Measurements from ENCODE around the gene SMIM29.
A peak's percentile ranks its signal among the peaks of the same experiment; 100 is the strongest.

Gene SMIM29

GRCh38 chr6:34223956-34224940 lies 24.6 kb downstream of the SMIM29 start:
- peak; percentile 95 for DNase-seq

- DNase-seq: no peak
Measured at GRCh38 chr6:34223381-34223955, 25.3 kb downstream of the SMIM29 start.

GRCh38 chr6:34218691-34219090 lies 30.1 kb downstream of the SMIM29 start:
- DNase-seq: no peak

GRCh38 chr6:34213772-34214171 lies 35.0 kb downstream of the SMIM29 start:
- DNase-seq: no peak

- DNase-seq: no peak
Measured at GRCh38 chr6:34207695-34208443, 40.9 kb downstream of the SMIM29 start.

GRCh38 chr6:34206726-34207125 lies 42.1 kb downstream of the SMIM29 start:
- DNase-seq: no peak

- DNase-seq: no peak
Measured at GRCh38 chr6:34205916-34206315, 42.9 kb downstream of the SMIM29 start.

- no peak for DNase-seq
Measured at GRCh38 chr6:34205466-34205865, 43.3 kb downstream of the SMIM29 start.

GRCh38 chr6:34204693-34205092 lies 44.1 kb downstream of the SMIM29 start:
- DNase-seq: no peak

GRCh38 chr6:34202329-34203201 lies 46.2 kb downstream of the SMIM29 start:
- no peak for DNase-seq

GRCh38 chr6:34201455-34202107 lies 47.2 kb downstream of the SMIM29 start:
- no peak for DNase-seq

GRCh38 chr6:34200340-34200971 lies 48.4 kb downstream of the SMIM29 start:
- DNase-seq: no peak

GRCh38 chr6:34196833-34197195 lies 52.0 kb downstream of the SMIM29 start:
- DNase-seq: no peak
